GM10248 (cell line): ENCODE data around the gene TSPEAR.
A peak's percentile ranks its signal among the peaks of the same experiment; 100 is the strongest.

ENCODE experiments used
- CTCF ChIA-PET: fragments of 300-600 bp; sonication (Branson Sonifier 250); formaldehyde crosslinking; extraction: SDS; loops from one replicate; lab custom pipeline; 2021; ENCODE audit warnings: antibody characterized with exemption; lab: Yijun Ruan, JAX
- POLR2A ChIA-PET: fragments of 350-650 bp; sonication (Branson Sonifier 250); formaldehyde crosslinking; extraction: SDS; loops from one replicate; lab custom pipeline; 2020; ENCODE audit warnings: antibody characterized with exemption; lab: Yijun Ruan, JAX
- DNase-seq: peaks from one replicate; pipeline ENCODE4 v3.0.0; 2012; ENCODE audit errors: extremely low spot score
- CTCF ChIP-seq: IDR thresholded peaks from 2 replicates; pipeline ENCODE4 v1.5.1; 2012; ENCODE audit warnings: mild to moderate bottlenecking, low read depth; ENCODE audit errors: extremely low read depth, missing control alignments, control extremely low read depth

Gene TSPEAR

GRCh38 chr21:44489962-44490361 lies 221.4 kb downstream of the TSPEAR start:
- CTCF ChIA-PET = interaction anchor here (2.4 kb wide), 1 partner anchor 9 kb away, joined by 9 read pairs; no protein-coding TSS in a partner anchor
- no peak for TF ChIP-seq CTCF
- DNase-seq = no peak
- POLR2A ChIA-PET = no interaction called here

GRCh38 chr21:44487831-44488230 lies 223.5 kb downstream of the TSPEAR start:
- peak; percentile 15 for TF ChIP-seq CTCF
- DNase-seq = no peak
- CTCF ChIA-PET = no interaction called here
- POLR2A ChIA-PET = no interaction called here

GRCh38 chr21:44486302-44486701 lies 225.1 kb downstream of the TSPEAR start:
- ChIA-PET CTCF (no interaction called here), POLR2A (no interaction called here)
- no peak for DNase-seq
- no peak for TF ChIP-seq CTCF

- POLR2A ChIA-PET = no interaction called here
Measured at GRCh38 chr21:44485796-44486195, 225.6 kb downstream of the TSPEAR start.

GRCh38 chr21:44485254-44485793 lies 226.0 kb downstream of the TSPEAR start:
- TF ChIP-seq CTCF = peak; percentile 32
- no peak for DNase-seq
- ChIA-PET CTCF (no interaction called here), POLR2A (no interaction called here)

More at GRCh38 chr21:44485796-44486195, 225.6 kb downstream of the TSPEAR start:
- DNase-seq = no peak
- CTCF ChIA-PET = no interaction called here
- no peak for TF ChIP-seq CTCF

GRCh38 chr21:44484498-44485253 lies 226.7 kb downstream of the TSPEAR start:
- TF ChIP-seq CTCF = no peak
- no peak for DNase-seq
- POLR2A ChIA-PET = no interaction called here
- CTCF ChIA-PET = interaction anchor here (1.0 to 1.7 kb wide), 2 partner anchors 10 to 11 kb away, joined by 3 to 6 read pairs; no protein-coding TSS in a partner anchor
